HG03469 (cell line): Measurements from ENCODE around the gene SLC9A5.

Source experiments
- ATAC-seq: cut with Tn5 transposase; IDR thresholded peaks from one replicate; pipeline ENCODE4 v1.9.1; 2021; ENCODE audit warnings: mild to moderate bottlenecking, moderate library complexity, moderate number of reproducible peaks; ENCODE audit not compliant: unreplicated experiment

SLC9A5 gene

GRCh38 chr16:67213197-67214019 lies 35.4 kb upstream of the SLC9A5 start:
- no peak for ATAC-seq

- ATAC-seq = no peak
Observed at GRCh38 chr16:67215706-67216105, 33.1 kb upstream of the SLC9A5 start.

- no peak for ATAC-seq
Observed at GRCh38 chr16:67216612-67217490, 31.9 kb upstream of the SLC9A5 start.

DNA sequence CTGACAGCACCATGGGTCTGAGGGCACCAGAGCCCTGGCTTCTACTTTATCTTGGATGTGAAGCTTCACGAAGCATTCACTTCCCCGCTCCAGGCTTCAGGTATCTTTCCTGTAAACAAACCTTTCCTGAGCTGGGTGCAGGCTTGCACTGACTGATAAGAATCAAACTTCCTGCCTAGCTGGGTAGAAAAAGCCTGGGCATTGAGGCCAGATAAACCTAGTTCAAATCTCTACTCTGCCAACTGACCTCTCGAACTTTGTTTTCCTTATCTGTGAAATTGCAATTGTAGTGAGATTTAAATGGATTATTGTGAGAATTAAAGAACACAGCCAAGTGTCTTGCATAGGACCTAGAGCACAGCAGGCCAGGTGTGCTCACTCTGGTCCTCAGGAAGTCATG lies 24.8 kb upstream of the SLC9A5 start:
- ATAC-seq = no peak

GRCh38 chr16:67226295-67226803 lies 22.4 kb upstream of the SLC9A5 start:
- ATAC-seq = no peak

- ATAC-seq = peak; percentile 77
Observed at GRCh38 chr16:67226804-67227566, 21.8 kb upstream of the SLC9A5 start, which contains the start of gene TMEM208. TSS of gene TMEM208 (plus strand) at chr16:67227130. CDS start at chr16:67227219, 89 bp downstream.

- no peak for ATAC-seq
Observed at GRCh38 chr16:67227567-67227921, 21.2 kb upstream of the SLC9A5 start.

DNA sequence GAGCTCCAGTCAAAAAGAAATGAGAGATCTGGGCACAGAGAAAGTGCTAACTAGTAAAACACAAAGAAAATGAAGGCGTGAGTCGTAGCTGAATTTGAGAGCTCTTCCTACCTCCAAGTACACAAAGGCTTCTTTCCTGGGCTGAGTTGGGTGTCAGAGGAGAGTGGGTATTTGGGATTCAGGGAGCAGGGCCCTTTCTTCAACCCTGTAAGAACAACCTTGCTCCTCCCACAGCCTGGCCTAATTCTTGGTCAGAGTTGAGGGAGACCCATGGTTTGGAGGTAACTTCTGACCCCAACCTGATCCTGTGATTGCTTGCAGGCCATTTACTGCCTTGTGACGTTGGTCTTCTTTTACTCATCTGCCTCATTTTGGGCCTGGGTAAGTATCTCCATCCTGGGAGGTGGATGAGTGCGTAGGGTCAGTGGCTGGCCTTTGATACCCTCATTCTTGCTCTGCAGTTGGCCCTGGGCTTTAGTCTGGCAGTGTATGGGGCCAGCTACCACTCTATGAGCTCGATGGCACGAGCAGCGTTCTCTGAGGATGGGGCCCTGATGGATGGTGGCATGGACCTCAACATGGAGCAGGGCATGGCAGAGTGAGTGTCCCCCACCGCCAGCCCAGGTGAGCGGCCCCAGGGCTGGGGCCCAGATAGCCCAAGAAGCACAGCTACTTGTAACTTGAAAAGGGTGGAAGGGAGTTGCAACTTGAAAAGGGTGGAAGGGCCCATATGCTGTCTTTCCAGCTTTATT lies 20.6 kb upstream of the SLC9A5 start:
- ATAC-seq = no peak

DNA sequence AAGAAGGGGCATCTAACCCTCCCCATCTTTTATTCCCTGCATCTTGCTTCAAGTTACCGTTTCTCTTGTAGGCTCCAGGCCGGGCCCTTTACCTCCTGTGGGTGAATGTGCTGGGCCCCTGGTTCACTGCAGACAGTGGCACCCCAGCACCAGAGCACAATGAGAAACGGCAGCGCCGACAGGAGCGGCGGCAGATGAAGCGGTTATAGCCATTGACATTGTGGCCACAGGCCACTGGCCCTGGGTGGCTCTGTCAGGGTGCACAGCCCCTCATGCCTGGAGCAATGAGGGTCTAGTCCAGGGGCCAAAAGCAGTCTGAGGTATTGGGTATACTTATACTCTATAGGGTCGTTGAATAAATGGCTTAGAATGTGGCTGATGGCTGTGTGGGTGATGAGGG lies 19.9 kb upstream of the SLC9A5 start:
- no peak for ATAC-seq

DNA sequence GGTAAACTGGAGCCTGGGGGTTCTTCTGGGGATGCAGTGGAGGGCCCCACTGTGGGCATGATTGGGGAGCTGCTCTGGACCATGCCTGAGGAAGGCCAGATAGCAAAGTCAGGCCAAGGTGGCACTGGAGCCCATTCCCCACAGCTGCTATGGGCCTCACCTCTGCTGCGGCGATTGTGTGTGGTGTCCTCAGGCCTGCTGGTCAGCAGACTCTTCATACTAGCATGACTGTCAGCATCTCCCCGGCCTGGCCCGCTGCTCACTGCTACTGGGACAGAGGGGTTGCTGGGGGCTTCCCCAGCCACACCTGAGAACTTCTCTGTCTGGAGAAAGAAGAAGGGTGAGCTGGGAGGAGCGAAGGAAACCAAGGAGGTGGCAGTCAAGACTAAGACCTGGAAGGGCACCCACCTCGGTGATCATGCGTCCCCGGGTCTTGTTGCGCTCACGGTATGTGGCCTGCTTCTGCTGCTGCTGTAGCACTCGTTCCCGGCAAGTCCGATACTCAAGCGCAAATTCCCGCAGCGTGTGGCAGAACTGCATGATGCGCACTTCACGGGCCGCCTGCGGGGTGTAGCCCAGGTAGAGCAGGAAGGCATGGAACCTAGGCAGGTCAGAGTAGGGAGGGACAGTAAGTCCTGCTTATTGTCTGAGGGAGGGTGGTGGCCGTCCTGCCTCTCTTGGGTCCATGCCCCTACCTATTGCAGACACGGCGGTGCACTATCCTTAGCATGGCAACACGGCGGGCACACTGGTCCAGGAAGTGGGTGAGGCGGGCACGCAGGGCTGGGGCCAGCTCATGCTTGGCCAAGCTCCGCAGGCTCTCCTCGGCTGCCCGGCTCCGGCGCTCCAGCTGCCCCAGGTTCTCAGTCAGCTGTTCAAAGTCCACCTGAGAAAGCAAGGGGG lies 18.6 kb upstream of the SLC9A5 start:
- no peak for ATAC-seq

- ATAC-seq = no peak
Observed at GRCh38 chr16:67230809-67231660, 17.7 kb upstream of the SLC9A5 start.

DNA sequence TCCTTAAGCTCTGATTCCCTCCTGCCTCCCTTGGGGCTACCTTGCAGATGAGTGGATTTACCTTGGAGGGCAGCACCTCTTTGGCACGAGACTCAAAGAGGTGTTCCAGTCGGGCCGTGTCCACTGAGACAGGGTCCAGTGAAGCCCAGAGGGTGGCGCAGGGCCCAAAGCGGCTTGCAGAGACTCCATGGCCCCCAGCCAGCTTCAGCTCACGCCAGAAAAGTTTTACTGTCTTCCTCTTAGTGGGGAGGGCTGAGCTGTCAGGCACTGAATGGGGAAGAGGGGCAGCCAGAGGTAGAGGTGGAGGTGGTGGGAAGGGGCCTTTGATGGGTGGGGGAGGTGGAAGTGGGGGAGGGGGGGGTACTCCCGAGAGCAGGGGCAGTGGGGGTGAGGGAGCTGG lies 15.2 kb upstream of the SLC9A5 start:
- no peak for ATAC-seq

- ATAC-seq = no peak
Observed at GRCh38 chr16:67234180-67234597, 14.6 kb upstream of the SLC9A5 start.

DNA sequence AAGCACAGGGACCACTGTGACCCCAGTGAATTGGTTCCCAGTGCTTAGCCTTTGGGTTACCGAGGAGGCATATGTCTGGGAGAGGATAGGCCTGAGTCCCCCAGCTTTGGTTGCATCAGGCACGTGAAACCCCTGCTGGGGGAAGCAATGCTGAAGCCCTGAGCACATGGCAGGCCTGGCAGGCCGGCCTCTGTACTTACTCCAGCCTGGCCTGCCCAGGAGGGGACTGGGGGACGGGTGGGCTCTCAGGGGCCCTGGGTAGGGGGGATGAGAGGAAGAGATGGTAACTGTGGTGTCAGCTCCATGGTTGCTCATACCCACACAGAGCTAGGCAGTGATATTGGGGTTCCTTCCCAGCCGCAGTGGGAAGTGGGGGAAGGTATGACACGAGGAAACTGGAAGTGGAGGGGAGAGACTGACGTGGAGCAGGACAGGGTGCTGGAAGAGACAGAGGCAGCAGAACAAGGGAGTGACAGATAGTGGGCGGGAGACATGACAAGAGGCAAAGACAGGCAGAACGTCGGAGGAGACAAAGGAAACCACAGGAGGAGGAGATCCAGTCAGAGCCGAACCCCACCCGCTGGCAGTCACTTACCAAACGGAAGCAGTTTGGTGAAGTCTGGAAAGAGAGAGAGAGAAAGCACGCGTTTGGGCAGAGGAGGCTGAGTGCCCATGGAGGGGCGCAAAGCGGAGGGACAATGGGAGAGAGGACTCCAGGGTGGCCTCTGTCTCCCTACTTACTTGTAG lies 12.8 kb upstream of the SLC9A5 start:
- no peak for ATAC-seq

- ATAC-seq = no peak
Observed at GRCh38 chr16:67236563-67237395, 12.0 kb upstream of the SLC9A5 start.

- no peak for ATAC-seq
Observed at GRCh38 chr16:67237396-67238277, 11.1 kb upstream of the SLC9A5 start.
